GM12878 (cell line): Measurements from ENCODE around the gene KCNJ16. TPM values are rescaled to one million over a fixed set of nuclear protein-coding genes. Genes with fewer than 3 reads are reported as not detected.

Source experiments
- ATAC-seq: fragments of 200-7000 bp; cut with Tn5 transposase; 3 replicates; pipeline ENCODE4 v1.9.1; 2020; ENCODE audit warnings: mild to moderate bottlenecking, moderate library complexity
- BruUV-seq: library from RNA; stranded (reverse); fragments of 400-500 nt; replicated peaks from 2 replicates; lab custom pipeline; 2021; lab: Mats Ljungman, UMichigan
- CTCF ChIA-PET: fragments of 300-600 bp; sonication (Branson Sonifier 250); formaldehyde crosslinking; extraction: SDS; loops from one replicate; lab custom pipeline; 2021; ENCODE audit warnings: inconsistent platforms; lab: Yijun Ruan, JAX
- POLR2A ChIA-PET: fragments of 350-600 bp; formaldehyde crosslinking; extraction: SDS; loops from one replicate; lab custom pipeline; 2021; ENCODE audit warnings: inconsistent platforms; lab: Charles Lee
- RAD21 ChIA-PET: fragments of 300-600 bp; sonication (Branson Sonifier 250); formaldehyde crosslinking; loops from one replicate; lab custom pipeline; 2023; ENCODE audit warnings: antibody characterized with exemption; ENCODE audit not compliant: unreplicated experiment; lab: Charles Lee
- SMC1A ChIA-PET: fragments of 300-600 bp; sonication (Branson Sonifier 250); formaldehyde crosslinking; loops from one replicate; lab custom pipeline; 2023; ENCODE audit not compliant: unreplicated experiment, uncharacterized antibody; lab: Charles Lee
- DNase-seq: peaks from one replicate; pipeline ENCODE4 v3.0.0-alpha.2; 2011; ENCODE audit warnings: low read depth, low spot score
- FAIRE-seq: peaks from 3 replicates; lab custom pipeline; 2011; peaks lifted over from hg19 to GRCh38; lab: Jason Lieb, UNC
- H2AFZ ChIP-seq: 2 replicates; pipeline ENCODE4 v1.6.0; 2011; ENCODE audit warnings: low read depth, low read length, control low read depth; ENCODE audit not compliant: control insufficient read depth
- H3K27ac ChIP-seq: 2 replicates; pipeline ENCODE4 v1.5.1; 2011; ENCODE audit warnings: control low read depth; ENCODE audit not compliant: control insufficient read depth, insufficient read depth
- H3K27me3 ChIP-seq, 2 experiments: replicated peaks in 1 of 2; 2 replicates each; pipeline versions ENCODE4 v1.6.0 to v1.6.1; 2011; ENCODE audit warnings: low read length in 1 of 2; ENCODE audit not compliant: control insufficient read depth in 2 of 2, insufficient read depth in 2 of 2
- H3K36me3 ChIP-seq, 2 experiments: 2 replicates each; pipeline ENCODE4 v1.5.1; 2011; ENCODE audit warnings: low read length in 1 of 2; ENCODE audit not compliant: control insufficient read depth in 2 of 2, insufficient read depth in 2 of 2
- H3K4me1 ChIP-seq: 2 replicates; pipeline ENCODE4 v1.6.1; 2011; ENCODE audit warnings: mild to moderate bottlenecking, low read length, moderate library complexity, mixed read lengths; ENCODE audit not compliant: control insufficient read depth, insufficient read depth
- H3K4me2 ChIP-seq: 2 replicates; pipeline ENCODE4 v1.6.0; 2011; ENCODE audit warnings: control low read depth; ENCODE audit not compliant: control insufficient read depth, insufficient read depth
- H3K4me3 ChIP-seq: fragments of 200-600 bp; sonication (generic); 2 replicates; pipeline ENCODE4 v1.5.1; 2016
- H3K79me2 ChIP-seq: 2 replicates; pipeline ENCODE4 v1.6.0; 2011; ENCODE audit warnings: low read length; ENCODE audit not compliant: control insufficient read depth, insufficient read depth
- H3K9ac ChIP-seq: 2 replicates; pipeline ENCODE4 v1.8.0; 2011; ENCODE audit warnings: low read length, control low read depth, mixed read lengths; ENCODE audit not compliant: control insufficient read depth, insufficient read depth
- H3K9me3 ChIP-seq: replicated peaks from 3 replicates; pipeline ENCODE4 v1.5.1; 2011; ENCODE audit warnings: mild to moderate bottlenecking, low read length; ENCODE audit not compliant: control insufficient read depth, insufficient read depth
- H4K20me1 ChIP-seq: 2 replicates; pipeline ENCODE4 v1.6.0; 2011; ENCODE audit not compliant: control insufficient read depth, insufficient read depth
- EED ChIP-seq: sonication (generic); IDR thresholded peaks from 2 replicates; pipeline ENCODE4 v1.6.1; 2016; ENCODE audit warnings: antibody characterized with exemption, low read depth
- EGR1 ChIP-seq, 2 experiments: IDR thresholded peaks; 1 replicate in 1 of 2; 2 replicates in 1 of 2; pipeline ENCODE4 v1.6.1; 2011 to 2012; ENCODE audit warnings: low read depth in 2 of 2, low read length in 2 of 2, borderline replicate concordance in 1 of 2, mild to moderate bottlenecking in 1 of 2, moderate library complexity in 1 of 2
- EP300 ChIP-seq, 2 experiments: fragments of 150-350 bp in 1 of 2; IDR thresholded peaks; 2 replicates each; pipeline ENCODE4 v1.6.1; 2011 to 2012; ENCODE audit warnings: low read depth in 2 of 2, low read length in 2 of 2, borderline replicate concordance in 1 of 2, improper control_type of control experiment in 1 of 2, inconsistent platforms in 1 of 2; ENCODE audit not compliant: control insufficient read depth in 1 of 2
- FOXK2 ChIP-seq: fragments of 450-650 bp; IDR thresholded peaks from 2 replicates; pipeline ENCODE4 v1.6.1; 2017; ENCODE audit warnings: mild to moderate bottlenecking, moderate library complexity
- HCFC1 ChIP-seq: fragments of 150-350 bp; IDR thresholded peaks from 2 replicates; pipeline ENCODE4 v1.6.1; 2014; ENCODE audit warnings: low read length
- IKZF1 ChIP-seq: fragments of 450-650 bp; conservative IDR thresholded peaks from 2 replicates; pipeline ENCODE4 v1.6.1; 2017; ENCODE audit warnings: antibody characterized with exemption, mild to moderate bottlenecking
- MYB ChIP-seq: fragments of 150-350 bp; IDR thresholded peaks from 2 replicates; pipeline ENCODE4 v1.6.1; 2014; ENCODE audit warnings: mild to moderate bottlenecking, low read depth, low read length, borderline replicate concordance
- RAD21 ChIP-seq: IDR thresholded peaks from 2 replicates; pipeline ENCODE4 v1.6.1; 2011; ENCODE audit warnings: mild to moderate bottlenecking, low read depth, low read length, moderate library complexity; ENCODE audit not compliant: insufficient read depth
- SPI1 ChIP-seq: IDR thresholded peaks from 2 replicates; pipeline ENCODE4 v1.6.1; 2011; ENCODE audit warnings: low read depth, mild to moderate bottlenecking, low read length, moderate library complexity, borderline replicate concordance; ENCODE audit not compliant: insufficient read depth
- STAT1 ChIP-seq: fragments of 450-650 bp; conservative IDR thresholded peaks from 2 replicates; pipeline ENCODE4 v1.6.1; 2014; ENCODE audit warnings: antibody characterized with exemption, mild to moderate bottlenecking
- WGBS: methylation state at CpG from one replicate; pipeline ENCODE4 v1.1.6; 2016; ENCODE audit warnings: low lambda C conversion rate; ENCODE audit not compliant: insufficient replicate concordance, insufficient coverage; ENCODE audit errors: missing lambda C conversion rate; 5-methylcytosine and 5-hydroxymethylcytosine counted together
- in situ Hi-C: fragments of 300-500 bp; cut with MboI; formaldehyde crosslinking; loops from 9 replicates; pipeline ENCODE4 v1.14.3; 2018; ENCODE audit warnings: mixed read lengths
- intact Hi-C: fragments of 100-400 bp; cut with micrococcal nuclease; formaldehyde crosslinking; loops from one replicate; pipeline ENCODE4 v1.14.2; 2022; ENCODE audit not compliant: unreplicated experiment
- polyA plus RNA-seq, 11 experiments: library from polyadenylated mRNA; depleted of rRNA in 4 of 11; unstranded in 6 of 11; stranded (reverse) in 5 of 11; fragments of >200 nt; fragmentation: Nextera tagmentation in 4 of 11; fragmentation: Illumina TruSeq in 1 of 11; extraction: Ambion mirVana in 4 of 11; extraction: Trizol in 1 of 11; gene quantifications; 1 replicate in 1 of 11; 2 replicates in 10 of 11; pipeline versions ENCODE4 v1.2.1 to v1.2.3, GENCODE V29; 2011 to 2016; ENCODE audit warnings: inconsistent platforms in 2 of 11, missing spikeins in 2 of 11, low read depth in 1 of 11
- total RNA-seq, 4 experiments: library from RNA; depleted of rRNA in 3 of 4; stranded (reverse); fragments of >200 nt in 3 of 4; fragmentation: Illumina TruSeq in 1 of 4; extraction: Trizol in 1 of 4; gene quantifications; 2 replicates each; pipeline versions ENCODE4 v1.2.1 to v1.2.3, GENCODE V29; 2013 to 2021
- TF ChIP-seq, protein P1 (sequence below): IDR thresholded peaks from 2 replicates; pipeline ENCODE4 v1.6.1; 2011; ENCODE audit warnings: low read depth, low read length, improper control_type of control experiment, borderline replicate concordance
- TF ChIP-seq, protein P2 (sequence below): fragments of 450-650 bp; IDR thresholded peaks from 2 replicates; pipeline ENCODE4 v1.6.1; 2016; ENCODE audit warnings: mild to moderate bottlenecking
- TF ChIP-seq, protein P3 (sequence below): IDR thresholded peaks from 2 replicates; pipeline ENCODE4 v1.6.1; 2011; ENCODE audit warnings: borderline replicate concordance, low read depth, mild to moderate bottlenecking, moderate library complexity, low read length; ENCODE audit not compliant: insufficient read depth, poor library complexity, severe bottlenecking

The KCNJ16 gene
- total and polyA plus RNA-seq, 10 of the 15 experiments (the other 5 are each of a cell fraction or from before 2014, with no cell fraction given) = 0.08 to 0.24 (median 0.20) TPM; not detected in 7

DNA sequence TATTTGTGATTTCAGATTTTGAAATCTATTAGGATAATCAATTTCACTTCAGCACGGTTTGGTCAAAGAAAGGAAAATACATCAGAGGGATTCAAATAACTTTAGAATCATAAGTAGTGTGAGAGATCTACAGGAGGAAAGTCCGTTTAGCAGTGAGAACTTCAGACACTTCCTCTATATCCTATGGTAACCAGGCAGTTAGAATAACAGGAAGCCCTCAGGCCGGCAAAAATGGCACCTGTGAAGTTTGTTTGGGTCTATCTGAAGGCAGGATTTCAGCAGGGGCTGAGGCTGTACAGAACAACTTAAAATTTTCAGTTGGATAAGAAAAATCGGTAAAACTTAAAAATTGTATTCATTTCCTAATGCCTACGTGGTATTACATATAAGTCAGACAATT is 24.9 kb downstream of the KCNJ16 start (continued):
- TF ChIP-seq, protein P1, sequence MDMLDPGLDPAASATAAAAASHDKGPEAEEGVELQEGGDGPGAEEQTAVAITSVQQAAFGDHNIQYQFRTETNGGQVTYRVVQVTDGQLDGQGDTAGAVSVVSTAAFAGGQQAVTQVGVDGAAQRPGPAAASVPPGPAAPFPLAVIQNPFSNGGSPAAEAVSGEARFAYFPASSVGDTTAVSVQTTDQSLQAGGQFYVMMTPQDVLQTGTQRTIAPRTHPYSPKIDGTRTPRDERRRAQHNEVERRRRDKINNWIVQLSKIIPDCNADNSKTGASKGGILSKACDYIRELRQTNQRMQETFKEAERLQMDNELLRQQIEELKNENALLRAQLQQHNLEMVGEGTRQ = no peak
- TF ChIP-seq HCFC1 (no peak), IKZF1 (no peak), STAT1 (no peak), FOXK2 (no peak)

DNA sequence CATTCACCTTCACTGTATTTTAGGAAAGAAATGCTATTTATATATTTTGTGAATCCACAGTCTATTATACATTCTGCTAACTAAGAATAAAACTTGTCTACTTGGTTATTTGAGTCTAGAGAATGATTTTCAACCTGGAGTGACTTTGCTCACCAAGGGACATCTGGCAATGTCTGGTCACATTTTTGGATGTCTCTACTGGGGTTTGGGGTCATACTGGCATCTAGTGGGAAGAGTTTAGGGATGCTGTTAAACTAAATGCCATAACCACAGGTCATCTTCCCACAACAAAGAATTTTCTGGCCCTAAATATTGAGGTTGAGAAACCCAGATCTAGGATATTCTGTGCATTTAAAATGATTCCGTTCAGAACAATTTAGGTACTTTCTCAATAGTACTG is 26.0 kb downstream of the KCNJ16 start:
- no peak overlapping the region for H3K27ac ChIP-seq
- no peak for ATAC-seq
- no peaks in the 10 kb centered on the region for H3K36me3 ChIP-seq
- H2AFZ ChIP-seq = no peak overlapping the region
- H3K4me3 ChIP-seq = no peak overlapping the region
- FAIRE-seq = no peak
- DNase-seq = no peak
- H3K4me1 ChIP-seq = no peaks in the 10 kb centered on the region
- H3K9me3 ChIP-seq = no peaks in the 10 kb centered on the region
- ChIA-PET SMC1A (no interaction called here), RAD21 (no interaction called here), CTCF (interaction anchor here (1.4 kb wide), 1 partner anchor 494 kb away, joined by 3 read pairs; no protein-coding TSS in a partner anchor), POLR2A (no interaction called here)
- 21% methylated on average over 1 of the region's 1 CpG for WGBS
- in situ Hi-C loops (no loop called here), intact Hi-C loops (no loop called here)
- H3K9ac ChIP-seq = no peak overlapping the region
- H3K27me3 ChIP-seq = no peaks in the 10 kb centered on the region
- H4K20me1 ChIP-seq = no peaks in the 10 kb centered on the region
- TF ChIP-seq SPI1 (no peak), MYB (no peak), EGR1 (IDR thresholded peaks at IDR 0.05; ENCODE audit: borderline replicate concordance in 1 of 2, low read depth in 2 of 2, low read length in 2 of 2) (no peak), RAD21 (0 out of 2 replicates have a peak, but pooled peaks have one; percentile 3), EED (no peak), EP300 (IDR thresholded peaks at IDR 0.05; ENCODE audit: borderline replicate concordance in 1 of 2, control insufficient read depth in 1 of 2, low read depth in 2 of 2, low read length in 2 of 2) (no peak)
- TF ChIP-seq, protein P2, sequence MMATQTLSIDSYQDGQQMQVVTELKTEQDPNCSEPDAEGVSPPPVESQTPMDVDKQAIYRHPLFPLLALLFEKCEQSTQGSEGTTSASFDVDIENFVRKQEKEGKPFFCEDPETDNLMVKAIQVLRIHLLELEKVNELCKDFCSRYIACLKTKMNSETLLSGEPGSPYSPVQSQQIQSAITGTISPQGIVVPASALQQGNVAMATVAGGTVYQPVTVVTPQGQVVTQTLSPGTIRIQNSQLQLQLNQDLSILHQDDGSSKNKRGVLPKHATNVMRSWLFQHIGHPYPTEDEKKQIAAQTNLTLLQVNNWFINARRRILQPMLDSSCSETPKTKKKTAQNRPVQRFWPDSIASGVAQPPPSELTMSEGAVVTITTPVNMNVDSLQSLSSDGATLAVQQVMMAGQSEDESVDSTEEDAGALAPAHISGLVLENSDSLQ = no peak
- TF ChIP-seq, protein P3, sequence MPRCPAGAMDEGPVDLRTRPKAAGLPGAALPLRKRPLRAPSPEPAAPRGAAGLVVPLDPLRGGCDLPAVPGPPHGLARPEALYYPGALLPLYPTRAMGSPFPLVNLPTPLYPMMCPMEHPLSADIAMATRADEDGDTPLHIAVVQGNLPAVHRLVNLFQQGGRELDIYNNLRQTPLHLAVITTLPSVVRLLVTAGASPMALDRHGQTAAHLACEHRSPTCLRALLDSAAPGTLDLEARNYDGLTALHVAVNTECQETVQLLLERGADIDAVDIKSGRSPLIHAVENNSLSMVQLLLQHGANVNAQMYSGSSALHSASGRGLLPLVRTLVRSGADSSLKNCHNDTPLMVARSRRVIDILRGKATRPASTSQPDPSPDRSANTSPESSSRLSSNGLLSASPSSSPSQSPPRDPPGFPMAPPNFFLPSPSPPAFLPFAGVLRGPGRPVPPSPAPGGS = no peak
- no peak overlapping the region for H3K4me2 ChIP-seq
- no TSS peak for BruUV-seq
- H3K79me2 ChIP-seq = no peaks in the 10 kb centered on the region
